Neural progenitor cell (in vitro differentiated cells): ENCODE data around the gene SPOPL. TPM values are rescaled to one million over a fixed set of nuclear protein-coding genes. Genes with fewer than 3 reads are reported as not detected.

Source experiments
- DNase-seq: peaks from one replicate; pipeline ENCODE4 v3.0.0-alpha.2; 2016; ENCODE audit warnings: low spot score
- H2AFZ ChIP-seq: fragments of 200-600 bp; sonication (generic); replicated peaks from 2 replicates; pipeline ENCODE4 v1.6.1; 2016; ENCODE audit warnings: antibody characterized with exemption
- H3F3A ChIP-seq: fragments of 200-600 bp; sonication (generic); 2 replicates; pipeline ENCODE4 v1.6.1; 2016; ENCODE audit warnings: antibody characterized with exemption, low read depth
- H3K27ac ChIP-seq: fragments of 200-600 bp; sonication (generic); 2 replicates; pipeline ENCODE4 v1.5.1; 2016; ENCODE audit warnings: mild to moderate bottlenecking
- H3K27me3 ChIP-seq: fragments of 200-600 bp; sonication (generic); 2 replicates; pipeline ENCODE4 v1.6.1; 2016; ENCODE audit warnings: mild to moderate bottlenecking, moderate library complexity
- H3K36me3 ChIP-seq: fragments of 200-600 bp; sonication (generic); 2 replicates; pipeline ENCODE4 v1.5.1; 2016
- H3K4me1 ChIP-seq: fragments of 200-600 bp; sonication (generic); 2 replicates; pipeline ENCODE4 v1.6.1; 2016; ENCODE audit warnings: mixed run types
- H3K4me2 ChIP-seq: fragments of 200-600 bp; sonication (generic); 2 replicates; pipeline ENCODE4 v1.6.1; 2016
- H3K4me3 ChIP-seq: fragments of 200-600 bp; sonication (generic); 2 replicates; pipeline ENCODE4 v1.5.1; 2016
- H3K79me2 ChIP-seq: fragments of 200-600 bp; sonication (generic); 2 replicates; pipeline ENCODE4 v1.6.1; 2016; ENCODE audit warnings: low read depth
- H3K9ac ChIP-seq: fragments of 200-600 bp; sonication (generic); 2 replicates; pipeline ENCODE4 v1.6.1; 2016
- H3K9me3 ChIP-seq: fragments of 200-600 bp; sonication (generic); 2 replicates; pipeline ENCODE4 v1.5.1; 2016; ENCODE audit warnings: low read depth
- H4K20me1 ChIP-seq: fragments of 200-600 bp; sonication (generic); 2 replicates; pipeline ENCODE4 v1.6.1; 2016; ENCODE audit warnings: low read depth
- H3K27ac Mint-ChIP-seq: 3 replicates; pipeline ENCODE4 v1.8.0; 2021; ENCODE audit warnings: mixed read lengths
- H3K27me3 Mint-ChIP-seq: 2 replicates; pipeline ENCODE4 v1.8.0; 2022; ENCODE audit warnings: low read depth, mild to moderate bottlenecking, inconsistent platforms, moderate library complexity, mixed read lengths; ENCODE audit not compliant: insufficient read depth
- H3K36me3 Mint-ChIP-seq: 3 replicates; pipeline ENCODE4 v1.8.0; 2021; ENCODE audit warnings: mixed read lengths
- H3K4me1 Mint-ChIP-seq: 3 replicates; pipeline ENCODE4 v1.8.0; 2021; ENCODE audit warnings: mixed read lengths
- H3K4me3 Mint-ChIP-seq: 3 replicates; pipeline ENCODE4 v1.8.0; 2021; ENCODE audit warnings: mild to moderate bottlenecking, moderate library complexity, mixed read lengths
- H3K9me3 Mint-ChIP-seq: 3 replicates; pipeline ENCODE4 v1.8.0; 2020; ENCODE audit warnings: mixed read lengths
- EZH2 ChIP-seq: fragments of 200-600 bp; sonication (generic); IDR thresholded peaks from 2 replicates; pipeline ENCODE4 v1.6.1; 2017; ENCODE audit warnings: antibody characterized with exemption, mild to moderate bottlenecking, moderate library complexity
- EZH2phosphoT487 ChIP-seq: fragments of 200-600 bp; sonication (generic); IDR thresholded peaks from 2 replicates; pipeline ENCODE4 v1.6.1; 2017; ENCODE audit warnings: antibody characterized with exemption
- total RNA-seq: library from RNA; depleted of rRNA; stranded (reverse); fragments of >200 nt; gene quantifications from 2 replicates; pipeline ENCODE4 v1.2.3, GENCODE V29; 2015; ENCODE audit warnings: low replicate concordance
- TF ChIP-seq, protein P1 (sequence below): fragments of 200-600 bp; sonication (generic); IDR thresholded peaks from 2 replicates; pipeline ENCODE4 v1.5.1; 2017; ENCODE audit warnings: antibody characterized with exemption, mild to moderate bottlenecking

Gene SPOPL
- total RNA-seq, 1 donor from 2014 or later: 19.8 TPM

DNA sequence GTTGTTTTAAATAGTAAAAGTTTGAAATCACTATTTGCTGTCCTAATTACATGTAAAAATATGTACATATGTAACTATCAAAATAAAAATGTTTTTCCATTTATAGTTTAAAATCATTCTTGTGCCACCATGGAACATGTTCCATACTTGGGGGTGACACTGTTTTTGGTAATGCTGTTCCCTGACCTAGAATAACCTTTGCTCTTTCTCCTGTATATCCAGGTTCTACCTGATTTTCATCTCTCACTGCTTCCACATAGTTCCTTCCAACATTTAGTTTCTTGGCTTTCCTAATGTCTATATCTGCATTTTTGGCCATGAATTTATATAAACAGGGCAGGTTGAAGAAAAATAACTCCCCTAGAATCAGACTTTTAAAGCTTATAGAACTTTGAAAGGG, 2.5 kb downstream of the SPOPL start:
- H3K27me3 Mint-ChIP-seq: no peaks in the 10 kb centered on the region
- H3K4me1 ChIP-seq: peaks cover 11% of the 10 kb centered on the region
- peaks cover 51% of the 10 kb centered on the region for H4K20me1 ChIP-seq
- no peaks in the 10 kb centered on the region for H3K9me3 Mint-ChIP-seq
- no peak for DNase-seq
- H3K9ac ChIP-seq: no peak overlapping the region
- H2AFZ ChIP-seq: no peak overlapping the region
- no peaks in the 10 kb centered on the region for H3K36me3 ChIP-seq
- peaks cover 22% of the 10 kb centered on the region for H3F3A ChIP-seq
- TF ChIP-seq EZH2 (no peak), EZH2phosphoT487 (no peak)
- TF ChIP-seq, protein P1, sequence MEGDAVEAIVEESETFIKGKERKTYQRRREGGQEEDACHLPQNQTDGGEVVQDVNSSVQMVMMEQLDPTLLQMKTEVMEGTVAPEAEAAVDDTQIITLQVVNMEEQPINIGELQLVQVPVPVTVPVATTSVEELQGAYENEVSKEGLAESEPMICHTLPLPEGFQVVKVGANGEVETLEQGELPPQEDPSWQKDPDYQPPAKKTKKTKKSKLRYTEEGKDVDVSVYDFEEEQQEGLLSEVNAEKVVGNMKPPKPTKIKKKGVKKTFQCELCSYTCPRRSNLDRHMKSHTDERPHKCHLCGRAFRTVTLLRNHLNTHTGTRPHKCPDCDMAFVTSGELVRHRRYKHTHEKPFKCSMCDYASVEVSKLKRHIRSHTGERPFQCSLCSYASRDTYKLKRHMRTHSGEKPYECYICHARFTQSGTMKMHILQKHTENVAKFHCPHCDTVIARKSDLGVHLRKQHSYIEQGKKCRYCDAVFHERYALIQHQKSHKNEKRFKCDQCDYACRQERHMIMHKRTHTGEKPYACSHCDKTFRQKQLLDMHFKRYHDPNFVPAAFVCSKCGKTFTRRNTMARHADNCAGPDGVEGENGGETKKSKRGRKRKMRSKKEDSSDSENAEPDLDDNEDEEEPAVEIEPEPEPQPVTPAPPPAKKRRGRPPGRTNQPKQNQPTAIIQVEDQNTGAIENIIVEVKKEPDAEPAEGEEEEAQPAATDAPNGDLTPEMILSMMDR: no peak
- H3K9me3 ChIP-seq: no peaks in the 10 kb centered on the region
- peak overlapping the region; percentile 88 for H3K4me2 ChIP-seq
- H3K4me3 ChIP-seq: peak overlapping the region; percentile 78
- H3K27ac Mint-ChIP-seq: no peak overlapping the region
- H3K36me3 Mint-ChIP-seq: peaks cover 3% of the 10 kb centered on the region
- H3K79me2 ChIP-seq: peaks cover 75% of the 10 kb centered on the region
- H3K27me3 ChIP-seq: no peaks in the 10 kb centered on the region
- peak overlapping the region; percentile 67 for H3K4me3 Mint-ChIP-seq
- no peak overlapping the region for H3K27ac ChIP-seq
- peaks cover 15% of the 10 kb centered on the region for H3K4me1 Mint-ChIP-seq

- Mint-ChIP-seq H3K27ac (no peak overlapping the region), H3K4me3 (no peak overlapping the region), H3K36me3 (peaks cover 6% of the 10 kb centered on the region), H3K9me3 (peaks cover 3% of the 10 kb centered on the region), H3K4me1 (peaks cover 15% of the 10 kb centered on the region), H3K27me3 (no peaks in the 10 kb centered on the region)
- no peak overlapping the region for H3K9ac ChIP-seq
- no peaks in the 10 kb centered on the region for H3K27me3 ChIP-seq
- H3F3A ChIP-seq: peaks cover 22% of the 10 kb centered on the region
- no peak overlapping the region for H3K4me2 ChIP-seq
- peaks cover 54% of the 10 kb centered on the region for H4K20me1 ChIP-seq
- no peak for DNase-seq
- no peak overlapping the region for H2AFZ ChIP-seq
- H3K27ac ChIP-seq: no peak overlapping the region
- H3K36me3 ChIP-seq: no peaks in the 10 kb centered on the region
- TF ChIP-seq, protein P1: no peak
- TF ChIP-seq EZH2 (no peak), EZH2phosphoT487 (no peak)
- no peak overlapping the region for H3K4me3 ChIP-seq
- no peaks in the 10 kb centered on the region for H3K9me3 ChIP-seq
- peaks cover 11% of the 10 kb centered on the region for H3K4me1 ChIP-seq
- peaks cover 81% of the 10 kb centered on the region for H3K79me2 ChIP-seq
These were observed 3.1 kb downstream of the SPOPL start for GRCh38 chr2:138504546-138505235.

GRCh38 chr2:138507267-138507666, 5.7 kb downstream of the SPOPL start:
- Mint-ChIP-seq H3K4me3 (no peak overlapping the region), H3K4me1 (peaks cover 10% of the 10 kb centered on the region), H3K27me3 (no peaks in the 10 kb centered on the region), H3K27ac (no peak overlapping the region), H3K36me3 (peaks cover 16% of the 10 kb centered on the region), H3K9me3 (peaks cover 13% of the 10 kb centered on the region)
- no peak overlapping the region for H3K4me3 ChIP-seq
- DNase-seq: no peak
- TF ChIP-seq EZH2phosphoT487 (no peak), EZH2 (no peak)
- TF ChIP-seq, protein P1: no peak
- H3K79me2 ChIP-seq: peaks cover 100% of the 10 kb centered on the region
- H3K36me3 ChIP-seq: no peaks in the 10 kb centered on the region
- H2AFZ ChIP-seq: no peak overlapping the region
- H3K9me3 ChIP-seq: no peaks in the 10 kb centered on the region
- H3K4me1 ChIP-seq: peaks cover 11% of the 10 kb centered on the region
- H3F3A ChIP-seq: peaks cover 7% of the 10 kb centered on the region
- H3K9ac ChIP-seq: no peak overlapping the region
- peaks cover 57% of the 10 kb centered on the region for H4K20me1 ChIP-seq
- H3K27me3 ChIP-seq: no peaks in the 10 kb centered on the region
- H3K4me2 ChIP-seq: no peak overlapping the region
- no peak overlapping the region for H3K27ac ChIP-seq
